Measurements from ENCODE around the gene CTIF.

Gene CTIF

DNA sequence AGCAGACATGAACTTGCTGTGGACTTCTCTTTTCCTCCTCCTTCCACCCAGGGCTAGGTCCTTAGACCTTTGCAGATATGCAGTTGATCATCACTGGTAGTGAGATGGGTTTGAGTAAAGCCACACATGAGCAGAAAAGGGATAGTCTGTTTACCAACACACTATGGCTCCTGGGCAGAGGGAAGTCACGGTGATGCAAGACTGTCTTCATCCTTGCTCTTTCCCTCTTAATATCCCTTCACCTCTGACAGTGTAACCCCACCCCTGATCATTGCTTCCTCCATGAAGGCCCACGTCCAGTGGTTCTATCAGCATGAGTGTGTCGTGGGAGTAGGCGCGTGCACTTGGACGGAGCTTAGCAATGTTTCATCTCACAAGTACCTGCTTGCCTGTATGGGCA lies 223.2 kb downstream of the CTIF start:
- no peak for DNase-seq

- no peak for DNase-seq
Observed at GRCh38 chr18:48762836-48763718, 224.2 kb downstream of the CTIF start.

DNA sequence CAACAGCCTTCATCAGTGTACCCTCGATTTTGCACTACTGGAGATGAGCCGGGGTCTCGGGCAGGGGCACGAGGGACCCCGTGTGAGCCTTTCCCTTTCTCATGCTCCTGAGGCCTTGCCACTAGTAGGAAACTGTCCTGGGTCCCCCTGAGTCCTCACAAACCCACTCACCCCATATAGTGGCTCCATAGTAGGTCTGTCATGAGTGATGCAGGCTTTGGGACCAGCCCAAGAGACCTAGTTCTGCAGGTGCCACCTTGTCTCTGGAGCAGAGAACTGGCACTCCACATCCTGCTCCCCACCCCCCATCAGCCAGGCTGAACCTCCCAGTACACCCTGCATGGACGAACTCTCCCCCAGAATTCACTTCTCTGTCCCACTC lies 224.9 kb downstream of the CTIF start:
- no peak for DNase-seq

DNA sequence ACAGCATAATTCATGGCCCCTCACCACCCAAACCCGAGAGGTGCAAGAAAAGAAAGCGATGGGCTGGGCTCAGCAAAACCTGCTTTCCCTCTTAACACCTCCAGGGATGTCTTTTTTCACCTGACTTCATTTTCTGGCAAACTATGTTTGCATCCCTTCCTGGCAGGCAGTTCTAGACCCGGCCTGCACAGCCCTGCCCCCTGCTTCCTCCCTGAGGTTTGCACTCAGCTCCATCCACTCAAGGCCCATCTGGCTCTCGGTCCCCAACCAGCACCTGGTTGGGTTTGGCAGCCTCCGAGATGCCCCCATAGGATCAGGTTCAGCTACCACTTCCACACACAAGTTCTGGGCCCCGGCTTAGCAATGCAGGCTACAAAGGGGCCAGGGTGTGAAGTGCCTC lies 226.2 kb downstream of the CTIF start:
- no peak for DNase-seq

- DNase-seq = no peak
Observed at GRCh38 chr18:48766026-48766425, 227.2 kb downstream of the CTIF start.

DNA sequence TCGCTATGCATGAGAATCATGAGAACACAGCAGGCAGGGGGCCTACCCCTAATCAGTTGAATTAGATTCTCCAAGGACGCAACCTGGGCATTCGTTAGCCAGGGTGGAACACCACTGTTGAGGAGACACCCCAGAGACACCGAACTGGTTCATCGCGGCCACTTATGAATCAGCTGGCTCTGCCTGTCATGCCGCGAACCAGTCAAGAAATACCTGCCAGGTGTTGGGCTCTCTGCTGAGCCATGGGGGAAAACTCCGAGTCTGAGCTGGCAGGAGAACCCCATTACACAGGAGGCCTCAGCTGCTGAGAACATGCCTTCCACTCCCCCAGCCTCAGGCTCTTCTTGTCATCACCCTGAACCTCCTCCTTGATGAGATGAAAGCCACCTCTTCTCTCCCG lies 227.7 kb downstream of the CTIF start:
- DNase-seq = no peak

- DNase-seq = peak; percentile 5
Observed at GRCh38 chr18:48767090-48767690, 228.4 kb downstream of the CTIF start.

DNA sequence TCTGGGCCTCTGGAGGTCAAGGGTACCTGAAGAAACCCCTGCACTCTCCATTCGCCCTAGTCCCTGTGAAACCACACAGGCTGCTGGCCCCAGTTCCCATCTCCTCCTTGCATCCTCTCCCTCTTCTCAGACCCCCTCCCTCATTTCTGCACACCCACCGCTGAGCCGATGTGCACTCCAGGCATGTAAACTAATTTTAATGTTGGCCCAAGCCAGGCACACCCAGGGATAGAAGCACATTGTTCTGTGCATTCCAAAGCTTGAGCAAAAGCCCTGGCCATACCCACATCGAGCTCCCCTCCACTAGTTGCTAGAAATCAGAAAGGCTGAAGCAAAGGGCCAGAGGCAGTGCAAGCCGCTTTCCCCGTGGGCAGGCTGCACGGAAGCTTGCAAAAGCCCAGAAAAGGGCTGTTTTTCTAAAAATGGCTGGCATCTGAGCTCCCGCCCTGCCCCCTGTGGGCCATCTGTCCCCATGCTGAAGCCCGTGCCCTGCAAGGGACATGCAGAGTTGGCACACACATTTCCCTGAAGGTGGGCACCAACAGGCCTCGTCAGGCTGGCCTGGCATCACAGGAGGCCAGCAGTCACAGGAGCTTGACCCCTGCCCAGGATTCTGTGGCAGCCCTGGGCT lies 230.3 kb downstream of the CTIF start:
- no peak for DNase-seq

- no peak for DNase-seq
Observed at GRCh38 chr18:48770243-48770642, 231.4 kb downstream of the CTIF start.

- DNase-seq = no peak
Observed at GRCh38 chr18:48771641-48772375, 233.0 kb downstream of the CTIF start.

DNA sequence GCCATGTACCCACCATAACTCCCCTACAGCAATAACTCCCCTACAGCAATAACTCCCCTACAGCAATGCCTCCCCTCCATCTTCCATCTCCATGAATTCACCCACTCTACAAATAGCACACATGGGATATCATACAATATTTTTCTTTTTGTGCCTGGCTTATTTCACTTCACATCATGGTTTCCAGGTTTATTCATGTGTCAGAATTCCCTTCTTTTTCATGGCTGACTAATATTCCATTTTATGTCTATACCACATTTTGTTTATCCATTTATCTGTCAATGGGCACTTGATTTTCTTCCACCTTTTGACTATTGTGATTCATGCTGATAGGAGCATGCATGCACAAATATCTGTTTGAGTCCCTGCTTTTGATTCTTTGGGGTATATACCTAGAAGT lies 233.6 kb downstream of the CTIF start:
- DNase-seq = no peak

DNA sequence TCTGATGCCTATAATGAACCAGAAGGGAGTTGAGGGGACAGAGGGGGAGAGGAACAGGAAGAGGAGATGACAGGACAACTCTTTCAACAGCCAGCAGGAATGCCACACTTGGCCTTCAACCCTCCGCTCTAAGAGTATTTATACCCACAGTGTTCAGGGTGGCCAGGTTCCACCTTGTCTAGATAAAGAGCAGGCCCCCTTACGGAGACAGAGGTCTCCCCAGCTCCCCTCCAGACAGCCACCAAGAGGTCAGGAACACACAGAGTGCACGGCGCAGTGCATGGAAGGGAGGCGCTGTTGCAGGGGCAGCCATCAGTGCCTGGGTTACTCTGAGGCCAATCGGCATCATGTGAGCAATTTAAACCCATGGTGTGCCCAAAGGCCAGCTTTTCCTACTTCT lies 235.0 kb downstream of the CTIF start:
- no peak for DNase-seq

DNA sequence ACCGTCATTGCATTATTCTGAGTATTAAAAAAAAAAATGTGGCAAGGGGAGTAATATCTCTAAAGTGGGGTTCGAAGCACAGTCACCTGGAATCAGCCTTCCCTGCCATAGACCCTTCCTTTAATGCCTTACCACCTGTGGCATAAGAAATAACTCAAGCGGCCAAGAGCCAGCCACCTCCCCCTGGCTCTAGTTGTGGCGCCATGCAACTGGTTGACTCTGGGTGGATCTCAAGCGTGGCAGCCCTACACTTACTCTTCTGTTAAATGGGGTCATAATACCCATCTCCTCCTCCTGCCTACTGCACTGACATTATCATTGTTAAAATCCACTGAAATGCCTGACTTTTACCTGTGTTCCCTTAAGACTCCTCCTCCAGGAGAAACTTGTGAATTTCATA lies 236.1 kb downstream of the CTIF start:
- no peak for DNase-seq

DNA sequence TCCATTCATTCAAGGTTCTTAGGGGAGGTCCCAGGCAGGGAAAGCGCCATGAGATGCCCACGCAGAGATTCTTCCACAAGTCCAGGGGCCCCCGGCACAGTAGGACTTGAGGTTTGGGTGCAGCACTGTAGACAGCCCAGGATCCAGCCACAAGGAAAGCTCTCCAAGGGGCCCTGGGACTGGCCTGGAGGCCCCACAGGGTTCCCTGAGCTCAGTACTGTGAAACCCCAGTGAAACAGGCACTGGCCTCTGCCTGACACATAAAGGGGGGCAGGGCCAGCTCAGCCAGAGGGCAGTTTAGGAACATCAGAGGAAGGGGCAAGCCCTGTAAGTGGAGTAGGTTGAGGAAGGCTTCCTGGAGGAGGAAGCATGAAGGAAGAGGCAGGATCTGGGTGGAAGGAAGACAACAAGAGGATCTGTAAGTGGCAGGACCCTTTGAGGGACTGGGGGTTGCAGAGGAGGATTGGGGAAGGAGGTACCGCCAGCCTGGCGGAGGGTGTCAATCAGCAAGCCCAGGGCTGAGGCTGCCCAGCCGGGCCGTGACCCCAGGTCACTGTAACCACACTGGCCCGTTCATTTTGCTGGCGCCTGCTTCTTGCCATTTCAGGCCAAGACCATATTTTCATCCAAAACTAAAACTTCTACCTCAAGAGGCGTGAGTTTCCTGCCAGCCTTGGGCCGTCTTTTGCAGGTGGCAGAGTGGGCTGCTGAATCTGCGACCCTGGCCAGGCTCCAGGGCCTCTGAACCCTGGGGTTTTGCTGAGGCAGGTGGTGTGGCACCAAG lies 236.7 kb downstream of the CTIF start:
- no peak for DNase-seq

- no peak for DNase-seq
Observed at GRCh38 chr18:48776156-48776555, 237.3 kb downstream of the CTIF start.

DNA sequence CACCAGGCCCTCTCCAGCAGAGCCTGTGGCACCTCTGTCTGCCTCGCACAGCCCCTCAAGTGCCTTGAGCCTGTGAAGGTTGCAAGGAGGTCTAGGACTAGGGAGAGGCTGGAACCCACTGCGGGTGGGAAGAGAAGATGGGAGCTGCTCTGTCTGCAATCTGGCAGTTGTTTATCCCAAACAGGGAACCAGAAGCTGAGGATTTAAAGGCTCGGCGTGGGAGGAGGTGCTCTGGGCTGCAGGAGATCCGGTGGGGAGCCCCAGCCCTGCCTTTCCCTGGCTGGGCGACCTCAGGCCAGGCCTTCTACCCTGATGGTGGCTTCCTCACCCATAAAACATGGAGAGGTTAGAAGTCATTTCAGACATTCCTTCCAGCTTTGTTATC lies 237.8 kb downstream of the CTIF start:
- DNase-seq = no peak

- peak; percentile 78 for DNase-seq
Observed at GRCh38 chr18:48777026-48777743, 238.4 kb downstream of the CTIF start.

DNA sequence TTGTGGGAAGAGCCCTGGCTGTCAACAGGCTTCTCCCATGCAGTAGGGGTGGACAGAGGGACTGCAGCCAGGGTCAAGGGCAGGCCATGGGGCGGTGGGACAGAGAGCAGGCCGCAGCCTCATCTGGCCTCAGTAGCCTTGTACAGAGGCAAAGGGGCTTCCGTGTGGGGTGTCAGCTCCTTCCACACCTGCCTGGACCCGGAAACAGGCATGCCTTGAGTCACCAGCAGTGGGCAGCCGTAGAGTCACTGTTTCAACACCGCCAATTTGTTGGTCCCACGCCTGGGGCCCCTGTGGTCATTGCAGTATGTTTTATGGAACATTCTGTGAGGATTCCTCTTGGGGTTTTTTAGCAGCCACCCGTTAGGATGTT lies 238.9 kb downstream of the CTIF start:
- no peak for DNase-seq

GRCh38 chr18:48778344-48779011 lies 239.6 kb downstream of the CTIF start:
- no peak for DNase-seq

GRCh38 chr18:48779462-48779861 lies 240.6 kb downstream of the CTIF start:
- DNase-seq = no peak

GRCh38 chr18:48780201-48780912 lies 241.5 kb downstream of the CTIF start:
- DNase-seq = no peak
